PC-9 (cell line): ENCODE measurements around the gene KMT2A.

Source experiments
- CTCF ChIP-seq: fragments of 200-600 bp; sonication (generic); conservative IDR thresholded peaks from 2 replicates; pipeline ENCODE4 v1.6.1; 2017; ENCODE audit warnings: mixed run types, antibody characterized with exemption, mild to moderate bottlenecking, moderate library complexity
- EZH2 ChIP-seq: fragments of 200-600 bp; sonication (generic); IDR thresholded peaks from 2 replicates; pipeline ENCODE4 v1.8.0; 2017; ENCODE audit warnings: antibody characterized with exemption, low read depth

- TF ChIP-seq CTCF, result no peak
- no peak for TF ChIP-seq EZH2
These were observed 90.4 kb downstream of the KMT2A start for GRCh38 chr11:118526688-118527087.
